H9 (cell line): ENCODE results near the gene ADCY1. TPM values are rescaled to one million over a fixed set of nuclear protein-coding genes. Genes with fewer than 3 reads are reported as not detected.

Source experiments
- DNase-seq: peaks from one replicate; pipeline ENCODE4 v3.0.0-alpha.2; 2017
- H2AFZ ChIP-seq: one replicate; pipeline ENCODE4 v1.6.1; 2013; ENCODE audit warnings: mild to moderate bottlenecking, low read length, control low read depth, moderate library complexity
- H2AK5ac ChIP-seq: 2 replicates; pipeline ENCODE4 v1.6.1; 2013; ENCODE audit warnings: low read length, control low read depth, mixed read lengths; ENCODE audit not compliant: insufficient read length
- H2BK120ac ChIP-seq: one replicate; pipeline ENCODE4 v1.6.1; 2013; ENCODE audit warnings: low read depth, mild to moderate bottlenecking, low read length, control low read depth, inconsistent platforms; ENCODE audit not compliant: poor library complexity, severe bottlenecking
- H2BK12ac ChIP-seq: 2 replicates; pipeline ENCODE4 v1.6.1; 2013; ENCODE audit warnings: low read length, control low read depth, mixed read lengths, low read depth; ENCODE audit not compliant: insufficient read length
- H2BK15ac ChIP-seq: 2 replicates; pipeline ENCODE4 v1.6.1; 2013; ENCODE audit warnings: low read depth, low read length, control low read depth
- H2BK20ac ChIP-seq: one replicate; pipeline ENCODE4 v1.6.1; 2013; ENCODE audit warnings: low read depth, mild to moderate bottlenecking, low read length, control low read depth, inconsistent platforms; ENCODE audit not compliant: poor library complexity, severe bottlenecking
- H2BK5ac ChIP-seq: 2 replicates; pipeline ENCODE4 v1.6.1; 2013; ENCODE audit warnings: low read length, control low read depth, mixed read lengths; ENCODE audit not compliant: insufficient read length
- H3K14ac ChIP-seq: 2 replicates; pipeline ENCODE4 v1.6.1; 2013; ENCODE audit warnings: low read length, control low read depth; ENCODE audit not compliant: insufficient read depth
- H3K18ac ChIP-seq: 2 replicates; pipeline ENCODE4 v1.6.1; 2013; ENCODE audit warnings: low read depth, mild to moderate bottlenecking, mixed read lengths, low read length, control low read depth; ENCODE audit not compliant: insufficient read length
- H3K23ac ChIP-seq: 2 replicates; pipeline ENCODE4 v1.6.1; 2013; ENCODE audit warnings: low read length, control low read depth, mixed read lengths, low read depth; ENCODE audit not compliant: insufficient read length
- H3K23me2 ChIP-seq: 2 replicates; pipeline ENCODE4 v1.6.1; 2013; ENCODE audit warnings: low read depth, mild to moderate bottlenecking, mixed read lengths, low read length, control low read depth; ENCODE audit not compliant: insufficient read length, poor library complexity, severe bottlenecking
- H3K27ac ChIP-seq: 2 replicates; pipeline ENCODE4 v1.5.1; 2013; ENCODE audit warnings: low read length, control low read depth, mixed read lengths, low read depth; ENCODE audit not compliant: insufficient read length
- H3K27me3 ChIP-seq: 2 replicates; pipeline ENCODE4 v1.6.1; 2013; ENCODE audit warnings: low read length, control low read depth, inconsistent platforms; ENCODE audit not compliant: insufficient read depth
- H3K4ac ChIP-seq: 2 replicates; pipeline ENCODE4 v1.6.1; 2013; ENCODE audit warnings: low read depth, mild to moderate bottlenecking, control low read depth, inconsistent platforms, low read length, moderate library complexity
- H3K4me1 ChIP-seq: 2 replicates; pipeline ENCODE4 v1.6.1; 2013; ENCODE audit warnings: low read length, control low read depth, inconsistent platforms; ENCODE audit not compliant: insufficient read depth
- H3K4me2 ChIP-seq: 2 replicates; pipeline ENCODE4 v1.6.1; 2013; ENCODE audit warnings: low read length, control low read depth, mixed read lengths; ENCODE audit not compliant: insufficient read length, insufficient read depth
- H3K56ac ChIP-seq: 2 replicates; pipeline ENCODE4 v1.6.1; 2013; ENCODE audit warnings: low read depth, mild to moderate bottlenecking, mixed read lengths, low read length, control low read depth; ENCODE audit not compliant: insufficient read length
- H3K79me1 ChIP-seq: 2 replicates; pipeline ENCODE4 v1.6.1; 2013; ENCODE audit warnings: low read depth, mild to moderate bottlenecking, moderate library complexity, low read length, control low read depth, inconsistent platforms; ENCODE audit not compliant: insufficient read depth, poor library complexity, severe bottlenecking
- H3K79me2 ChIP-seq: 2 replicates; pipeline ENCODE4 v1.6.1; 2013; ENCODE audit warnings: low read length, control low read depth, inconsistent platforms; ENCODE audit not compliant: insufficient read depth
- H3K9ac ChIP-seq: 2 replicates; pipeline ENCODE4 v1.6.1; 2013; ENCODE audit warnings: low read length, control low read depth, mixed read lengths; ENCODE audit not compliant: insufficient read length; ENCODE audit errors: extremely low read depth
- H3K9me3 ChIP-seq: one replicate; pipeline ENCODE4 v1.6.1; 2013; ENCODE audit warnings: low read depth, low read length, inconsistent platforms; ENCODE audit not compliant: control insufficient read depth
- H3T11ph ChIP-seq: one replicate; pipeline ENCODE4 v1.6.1; 2013; ENCODE audit warnings: mild to moderate bottlenecking, low read length, control low read depth, inconsistent platforms
- H4K20me1 ChIP-seq: one replicate; pipeline ENCODE4 v1.6.1; 2013; ENCODE audit not compliant: control insufficient read depth, insufficient read length, insufficient read depth
- H4K5ac ChIP-seq: 2 replicates; pipeline ENCODE4 v1.6.1; 2013; ENCODE audit warnings: low read depth, mild to moderate bottlenecking, mixed read lengths, low read length, control low read depth; ENCODE audit not compliant: insufficient read length
- H4K8ac ChIP-seq: replicated peaks from 2 replicates; pipeline ENCODE4 v1.6.1; 2013; ENCODE audit warnings: low read length, control low read depth, mixed read lengths, low read depth; ENCODE audit not compliant: insufficient read length
- H4K91ac ChIP-seq: 2 replicates; pipeline ENCODE4 v1.6.1; 2013; ENCODE audit warnings: low read depth, mild to moderate bottlenecking, moderate library complexity, mixed read lengths, low read length, control low read depth; ENCODE audit not compliant: insufficient read length
- H3K27ac Mint-ChIP-seq, 3 experiments: 2 replicates in 2 of 3; 3 replicates in 1 of 3; pipeline ENCODE4 v1.8.0; 2020 to 2021; ENCODE audit warnings: mixed read lengths in 3 of 3, mild to moderate bottlenecking in 1 of 3, moderate library complexity in 1 of 3
- H3K27me3 Mint-ChIP-seq: 2 replicates; pipeline ENCODE4 v1.8.0; 2021; ENCODE audit warnings: low read depth, mild to moderate bottlenecking, moderate library complexity, mixed read lengths
- H3K36me3 Mint-ChIP-seq, 3 experiments: 2 replicates in 2 of 3; 3 replicates in 1 of 3; pipeline ENCODE4 v1.8.0; 2020 to 2021; ENCODE audit warnings: low read depth in 3 of 3, mixed read lengths in 3 of 3; ENCODE audit not compliant: insufficient read depth in 1 of 3
- H3K4me1 Mint-ChIP-seq, 2 experiments: 2 replicates each; pipeline ENCODE4 v1.8.0; 2020; ENCODE audit warnings: mixed read lengths in 2 of 2
- H3K4me3 Mint-ChIP-seq, 2 experiments: 2 replicates in 1 of 2; 3 replicates in 1 of 2; pipeline ENCODE4 v1.8.0; 2020 to 2021; ENCODE audit warnings: mild to moderate bottlenecking in 2 of 2, mixed read lengths in 2 of 2, moderate library complexity in 1 of 2
- H3K9me3 Mint-ChIP-seq, 2 experiments: 2 replicates in 1 of 2; 3 replicates in 1 of 2; pipeline ENCODE4 v1.8.0; 2020; ENCODE audit warnings: mild to moderate bottlenecking in 2 of 2, mixed read lengths in 2 of 2, moderate library complexity in 1 of 2
- WGBS: extraction: QIAGEN DNeasy Blood & Tissue Kit; methylation state at CpG from one replicate; pipeline ENCODE4 v1.1.7; 2013; ENCODE audit warnings: missing lambda C conversion rate, low lambda C conversion rate, mixed read lengths; ENCODE audit not compliant: insufficient read length; ENCODE audit errors: extremely low coverage; 5-methylcytosine and 5-hydroxymethylcytosine counted together
- total RNA-seq: library from RNA; stranded (reverse); gene quantifications from 2 replicates; pipeline ENCODE4 v1.2.1, GENCODE V29; 2021
- TF ChIP-seq, protein P1 (sequence below): fragments of 200-600 bp; sonication (generic); conservative IDR thresholded peaks from 3 replicates; pipeline ENCODE4 v1.8.0; 2021; ENCODE audit warnings: antibody characterized with exemption, mild to moderate bottlenecking

Gene ADCY1
- total RNA-seq, 1 experiment from 2014 or later, result 21.6 TPM

DNA sequence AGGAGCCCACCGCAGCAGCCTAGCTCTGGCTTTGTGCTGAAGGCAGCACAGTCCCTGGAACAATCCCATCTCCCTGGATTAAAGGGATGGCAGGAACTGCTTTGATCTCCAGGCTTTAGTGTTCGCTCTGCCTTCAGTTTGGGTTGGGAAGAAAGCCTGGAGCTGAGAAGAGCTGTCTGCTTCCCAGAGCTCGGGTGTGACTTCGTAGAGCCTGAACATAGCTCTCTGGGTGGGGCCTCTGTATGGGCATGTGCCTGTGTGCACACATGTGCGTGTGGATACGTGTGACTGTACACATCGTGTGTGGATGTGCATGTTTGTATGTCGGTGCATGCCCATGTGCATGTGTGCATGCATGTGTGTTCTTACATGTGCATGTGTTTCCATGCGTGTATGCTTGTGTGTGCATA lies 8.7 kb downstream of the ADCY1 start:
- Histone ChIP-seq H3T11ph (no peak overlapping the region), H3K23ac (no peak overlapping the region), H3K14ac (no peak overlapping the region), H4K5ac (no peak overlapping the region), H3K79me2 (no peaks in the 10 kb centered on the region), H3K4me1 (peaks cover 15% of the 10 kb centered on the region; the same call in 1 of the 2 replicates), H3K9ac (no peak overlapping the region), H4K8ac (no peak overlapping the region), H3K27ac (no peak overlapping the region), H3K27me3 (no peaks in the 10 kb centered on the region), H2BK5ac (no peak overlapping the region), H3K4ac (no peak overlapping the region), H3K56ac (no peak overlapping the region), H3K4me2 (no peak overlapping the region), H3K9me3 (no peaks in the 10 kb centered on the region), H3K79me1 (no peaks in the 10 kb centered on the region), H4K20me1 (no peaks in the 10 kb centered on the region), H2BK15ac (no peak overlapping the region), H2BK20ac (no peak overlapping the region), H2BK120ac (no peak overlapping the region), H4K91ac (no peak overlapping the region), H2BK12ac (no peak overlapping the region), H2AFZ (no peak overlapping the region), H2AK5ac (no peak overlapping the region), H3K23me2 (no peaks in the 10 kb centered on the region), H3K18ac (no peak overlapping the region)
- H3K27me3 Mint-ChIP-seq, result no peaks in the 10 kb centered on the region
- TF ChIP-seq, protein P1, sequence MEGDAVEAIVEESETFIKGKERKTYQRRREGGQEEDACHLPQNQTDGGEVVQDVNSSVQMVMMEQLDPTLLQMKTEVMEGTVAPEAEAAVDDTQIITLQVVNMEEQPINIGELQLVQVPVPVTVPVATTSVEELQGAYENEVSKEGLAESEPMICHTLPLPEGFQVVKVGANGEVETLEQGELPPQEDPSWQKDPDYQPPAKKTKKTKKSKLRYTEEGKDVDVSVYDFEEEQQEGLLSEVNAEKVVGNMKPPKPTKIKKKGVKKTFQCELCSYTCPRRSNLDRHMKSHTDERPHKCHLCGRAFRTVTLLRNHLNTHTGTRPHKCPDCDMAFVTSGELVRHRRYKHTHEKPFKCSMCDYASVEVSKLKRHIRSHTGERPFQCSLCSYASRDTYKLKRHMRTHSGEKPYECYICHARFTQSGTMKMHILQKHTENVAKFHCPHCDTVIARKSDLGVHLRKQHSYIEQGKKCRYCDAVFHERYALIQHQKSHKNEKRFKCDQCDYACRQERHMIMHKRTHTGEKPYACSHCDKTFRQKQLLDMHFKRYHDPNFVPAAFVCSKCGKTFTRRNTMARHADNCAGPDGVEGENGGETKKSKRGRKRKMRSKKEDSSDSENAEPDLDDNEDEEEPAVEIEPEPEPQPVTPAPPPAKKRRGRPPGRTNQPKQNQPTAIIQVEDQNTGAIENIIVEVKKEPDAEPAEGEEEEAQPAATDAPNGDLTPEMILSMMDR, result no peak
- H3K36me3 Mint-ChIP-seq, result peaks cover 0 to 2% (median 0%) of the 10 kb centered on the region in 3 experiments; a peak in 1 of 7 replicates
- H3K4me1 Mint-ChIP-seq, result peaks cover 38 to 46% of the 10 kb centered on the region in 2 experiments
- no CpG with 5 or more reads among the region's 9 CpGs for WGBS
- DNase-seq, result no peak
- H3K4me3 Mint-ChIP-seq, result peak overlapping the region in 1 of 2 experiments; percentile 55; a peak in 1 of 5 replicates
- H3K27ac Mint-ChIP-seq, result peak overlapping the region in 2 of 3 experiments; percentile 57 to 71; a peak in 2 of 7 replicates
- no peaks in the 10 kb centered on the region for H3K9me3 Mint-ChIP-seq
